Trophoblast cell (in vitro differentiated cells and primary cell): ENCODE measurements around the gene CCDC57.

Experiments used
- DNase-seq, 2 donors: peaks; one replicate each; pipeline ENCODE4 v3.0.0-alpha.2; 2016
- H2AFZ ChIP-seq: 2 replicates; pipeline ENCODE4 v1.6.1; 2013; ENCODE audit warnings: low read length, moderate library complexity, mild to moderate bottlenecking; ENCODE audit not compliant: insufficient read depth, poor library complexity
- H2AK5ac ChIP-seq: 2 replicates; pipeline ENCODE4 v1.6.1; 2013; ENCODE audit warnings: mild to moderate bottlenecking, low read length
- H2BK120ac ChIP-seq: 2 replicates; pipeline ENCODE4 v1.6.1; 2013; ENCODE audit warnings: low read length, mild to moderate bottlenecking, moderate library complexity; ENCODE audit not compliant: insufficient read depth, poor library complexity
- H2BK12ac ChIP-seq: 2 replicates; pipeline ENCODE4 v1.6.1; 2013; ENCODE audit warnings: mild to moderate bottlenecking, low read length, moderate library complexity
- H2BK5ac ChIP-seq: 2 replicates; pipeline ENCODE4 v1.6.1; 2013; ENCODE audit warnings: low read length, low read depth, moderate library complexity, mild to moderate bottlenecking; ENCODE audit not compliant: poor library complexity
- H3K14ac ChIP-seq: 2 replicates; pipeline ENCODE4 v1.6.1; 2013; ENCODE audit warnings: mild to moderate bottlenecking, low read length
- H3K18ac ChIP-seq: 2 replicates; pipeline ENCODE4 v1.6.1; 2013; ENCODE audit warnings: mild to moderate bottlenecking, low read length
- H3K23ac ChIP-seq: 2 replicates; pipeline ENCODE4 v1.6.1; 2013; ENCODE audit warnings: low read length
- H3K27ac ChIP-seq: 2 replicates; pipeline ENCODE4 v1.5.1; 2013; ENCODE audit warnings: low read depth, mild to moderate bottlenecking, inconsistent platforms, low read length, moderate library complexity
- H3K27me3 ChIP-seq: 2 replicates; pipeline ENCODE4 v1.6.1; 2013; ENCODE audit warnings: inconsistent platforms, mild to moderate bottlenecking, low read length, moderate library complexity; ENCODE audit not compliant: insufficient read depth
- H3K36me3 ChIP-seq, 2 experiments: 1 replicate in 1 of 2; 2 replicates in 1 of 2; pipeline ENCODE4 v1.6.1; 2013; ENCODE audit warnings: low read length in 2 of 2, mild to moderate bottlenecking in 2 of 2, moderate library complexity in 1 of 2; ENCODE audit not compliant: insufficient read depth in 2 of 2, control insufficient read depth in 1 of 2
- H3K4ac ChIP-seq: 2 replicates; pipeline ENCODE4 v1.6.1; 2013; ENCODE audit warnings: low read depth, mild to moderate bottlenecking, low read length, moderate library complexity
- H3K4me1 ChIP-seq, 2 experiments: 1 replicate in 1 of 2; 2 replicates in 1 of 2; pipeline ENCODE4 v1.6.1; 2013; ENCODE audit warnings: low read length in 2 of 2, mild to moderate bottlenecking in 2 of 2, moderate library complexity in 1 of 2; ENCODE audit not compliant: insufficient read depth in 2 of 2, control insufficient read depth in 1 of 2
- H3K4me2 ChIP-seq: 2 replicates; pipeline ENCODE4 v1.6.1; 2013; ENCODE audit warnings: inconsistent platforms, mild to moderate bottlenecking, low read length, moderate library complexity
- H3K4me3 ChIP-seq: 2 replicates; pipeline ENCODE4 v1.5.1; 2013; ENCODE audit warnings: mild to moderate bottlenecking, low read depth, low read length, inconsistent platforms
- H3K79me1 ChIP-seq: one replicate; pipeline ENCODE4 v1.6.1; 2013; ENCODE audit warnings: low read length
- H3K79me2 ChIP-seq: 2 replicates; pipeline ENCODE4 v1.6.1; 2013; ENCODE audit warnings: low read length, mild to moderate bottlenecking; ENCODE audit not compliant: control insufficient read depth, insufficient read depth, poor library complexity
- H3K9ac ChIP-seq: 2 replicates; pipeline ENCODE4 v1.6.1; 2013; ENCODE audit warnings: mild to moderate bottlenecking, low read length
- H3K9me3 ChIP-seq: 2 replicates; pipeline ENCODE4 v1.6.1; 2013; ENCODE audit warnings: low read depth, mild to moderate bottlenecking, control low read depth, inconsistent platforms, low read length; ENCODE audit not compliant: insufficient read depth
- H4K12ac ChIP-seq: 2 replicates; pipeline ENCODE4 v1.6.1; 2013; ENCODE audit warnings: low read depth, mild to moderate bottlenecking, low read length, moderate library complexity
- H4K8ac ChIP-seq: 2 replicates; pipeline ENCODE4 v1.6.1; 2013; ENCODE audit warnings: low read depth, mild to moderate bottlenecking, low read length, moderate library complexity
- H4K91ac ChIP-seq: one replicate; pipeline ENCODE4 v1.6.1; 2013; ENCODE audit warnings: low read depth, mild to moderate bottlenecking, low read length, moderate library complexity
- WGBS: extraction: QIAGEN DNeasy Blood & Tissue Kit; methylation state at CpG from one replicate; pipeline ENCODE4 v1.1.7; 2013; ENCODE audit warnings: missing lambda C conversion rate; ENCODE audit not compliant: insufficient read length, insufficient coverage; ENCODE audit errors: extremely low coverage; 5-methylcytosine and 5-hydroxymethylcytosine counted together

CCDC57 gene

GRCh38 chr17:82200743-82201497 is 11.7 kb downstream of the CCDC57 start:
- Histone ChIP-seq H3K4ac (no peak overlapping the region), H3K23ac (no peak overlapping the region), H3K4me2 (no peak overlapping the region), H3K14ac (no peak overlapping the region), H3K79me1 (no peaks in the 10 kb centered on the region), H2BK12ac (no peak overlapping the region), H4K12ac (no peak overlapping the region), H3K27me3 (no peaks in the 10 kb centered on the region), H2AFZ (no peak overlapping the region), H2BK5ac (no peak overlapping the region), H3K36me3 (peaks cover 25 to 30% of the 10 kb centered on the region in 2 experiments), H4K91ac (no peak overlapping the region), H3K9ac (no peak overlapping the region), H3K18ac (no peak overlapping the region), H2AK5ac (no peak overlapping the region), H3K27ac (no peak overlapping the region), H3K79me2 (no peaks in the 10 kb centered on the region), H2BK120ac (no peak overlapping the region), H3K9me3 (no peaks in the 10 kb centered on the region), H3K4me3 (no peak overlapping the region), H3K4me1 (peaks cover 4 to 5% of the 10 kb centered on the region in 2 experiments), H4K8ac (no peak overlapping the region)
- no peak for DNase-seq
- WGBS, result no CpG with 5 or more reads among the region's 13 CpGs

GRCh38 chr17:82200135-82200534 is 12.5 kb downstream of the CCDC57 start:
- no peak overlapping the region for H4K91ac ChIP-seq
- no peak overlapping the region for H4K8ac ChIP-seq
- H3K9me3 ChIP-seq, result no peaks in the 10 kb centered on the region
- no peak overlapping the region for H3K27ac ChIP-seq
- no peaks in the 10 kb centered on the region for H3K79me1 ChIP-seq
- H3K79me2 ChIP-seq, result no peaks in the 10 kb centered on the region
- DNase-seq, result no peak
- no peak overlapping the region for H3K9ac ChIP-seq
- H3K14ac ChIP-seq, result no peak overlapping the region
- H3K36me3 ChIP-seq, result peaks cover 28 to 32% of the 10 kb centered on the region in 2 experiments
- no peak overlapping the region for H3K18ac ChIP-seq
- H2AFZ ChIP-seq, result no peak overlapping the region
- no peak overlapping the region for H3K4me2 ChIP-seq
- no peak overlapping the region for H2BK120ac ChIP-seq
- H3K4me3 ChIP-seq, result no peak overlapping the region
- H2AK5ac ChIP-seq, result no peak overlapping the region
- no peaks in the 10 kb centered on the region for H3K27me3 ChIP-seq
- no peak overlapping the region for H3K23ac ChIP-seq
- no peak overlapping the region for H3K4ac ChIP-seq
- no CpG with 5 or more reads among the region's 17 CpGs for WGBS
- H3K4me1 ChIP-seq, result no peaks in the 10 kb centered on the region
- no peak overlapping the region for H4K12ac ChIP-seq
- H2BK12ac ChIP-seq, result no peak overlapping the region
- no peak overlapping the region for H2BK5ac ChIP-seq

GRCh38 chr17:82199496-82199895 is 13.1 kb downstream of the CCDC57 start:
- H4K8ac ChIP-seq, result no peak overlapping the region
- H3K4ac ChIP-seq, result no peak overlapping the region
- H4K12ac ChIP-seq, result no peak overlapping the region
- H3K14ac ChIP-seq, result no peak overlapping the region
- H3K27ac ChIP-seq, result no peak overlapping the region
- WGBS, result no CpG with 5 or more reads among the region's 12 CpGs
- no peak overlapping the region for H2BK5ac ChIP-seq
- no peaks in the 10 kb centered on the region for H3K9me3 ChIP-seq
- H3K9ac ChIP-seq, result no peak overlapping the region
- no peaks in the 10 kb centered on the region for H3K4me1 ChIP-seq
- H4K91ac ChIP-seq, result no peak overlapping the region
- no peak overlapping the region for H2AFZ ChIP-seq
- H3K36me3 ChIP-seq, result peaks cover 35 to 38% of the 10 kb centered on the region in 2 experiments
- no peaks in the 10 kb centered on the region for H3K79me2 ChIP-seq
- H2BK120ac ChIP-seq, result no peak overlapping the region
- no peak overlapping the region for H2BK12ac ChIP-seq
- no peak overlapping the region for H3K4me2 ChIP-seq
- no peaks in the 10 kb centered on the region for H3K27me3 ChIP-seq
- H3K79me1 ChIP-seq, result no peaks in the 10 kb centered on the region
- H3K18ac ChIP-seq, result no peak overlapping the region
- H3K23ac ChIP-seq, result no peak overlapping the region
- no peak overlapping the region for H3K4me3 ChIP-seq
- no peak for DNase-seq
- no peak overlapping the region for H2AK5ac ChIP-seq

GRCh38 chr17:82198092-82198491 is 14.6 kb downstream of the CCDC57 start:
- Histone ChIP-seq H2BK12ac (no peak overlapping the region), H4K8ac (no peak overlapping the region), H3K4ac (no peak overlapping the region), H3K79me1 (no peaks in the 10 kb centered on the region), H3K9ac (no peak overlapping the region), H3K4me1 (no peaks in the 10 kb centered on the region), H3K18ac (no peak overlapping the region), H2BK120ac (no peak overlapping the region), H4K12ac (no peak overlapping the region), H2AK5ac (no peak overlapping the region), H3K4me3 (no peak overlapping the region), H3K36me3 (peaks cover 43 to 48% of the 10 kb centered on the region in 2 experiments), H3K27ac (no peak overlapping the region), H3K79me2 (no peaks in the 10 kb centered on the region), H4K91ac (no peak overlapping the region), H3K4me2 (no peak overlapping the region), H2AFZ (no peak overlapping the region), H3K27me3 (no peaks in the 10 kb centered on the region), H2BK5ac (no peak overlapping the region), H3K9me3 (no peaks in the 10 kb centered on the region), H3K14ac (no peak overlapping the region), H3K23ac (no peak overlapping the region)
- DNase-seq, result no peak
- WGBS, result no CpG with 5 or more reads among the region's 4 CpGs
